A549 (cell line): ENCODE results near the gene B3GAT3.

ENCODE experiments used
- CHD2 ChIP-seq: fragments of 150-350 bp; IDR thresholded peaks from 2 replicates; pipeline ENCODE4 v1.6.1; 2014; ENCODE audit warnings: low read length; ENCODE audit not compliant: partially characterized antibody
- CTCF ChIP-seq: fragments of >200 bp; sonication (Bioruptor Twin); formaldehyde crosslinking; IDR thresholded peaks from 3 replicates; pipeline ENCODE4 v1.5.1; 2016
- NPAS2 ChIP-seq: fragments of 250-450 bp; sonication (Bioruptor Pico); IDR thresholded peaks from 2 replicates; pipeline ENCODE4 v1.8.0; 2022; ENCODE audit warnings: mild to moderate bottlenecking, moderate library complexity, borderline replicate concordance
- POLR2A ChIP-seq: IDR thresholded peaks from 2 replicates; pipeline ENCODE4 v1.6.1; 2012; ENCODE audit warnings: mild to moderate bottlenecking, low read length
- USF2 ChIP-seq: fragments of 450-650 bp; IDR thresholded peaks from 2 replicates; pipeline ENCODE4 v1.6.1; 2014; ENCODE audit warnings: antibody characterized with exemption
- ZC3H11A ChIP-seq: fragments of 450-650 bp; IDR thresholded peaks from 2 replicates; pipeline ENCODE4 v1.6.1; 2014; ENCODE audit warnings: antibody characterized with exemption, mild to moderate bottlenecking

- TF ChIP-seq ZC3H11A, result no peak
- no peak; the same call in 1 of the 2 replicates for TF ChIP-seq POLR2A
- no peak for TF ChIP-seq CTCF
- no peak for TF ChIP-seq CHD2
- no peak for TF ChIP-seq USF2
- TF ChIP-seq NPAS2 (CRISPR knock-in tag), result no peak
Measured at GRCh38 chr11:62666259-62666926, 44.6 kb upstream of the B3GAT3 start.
